Measurements from ENCODE around the gene TRIM37. TPM values are rescaled to one million over a fixed set of nuclear protein-coding genes. Genes with fewer than 3 reads are reported as not detected.

The TRIM37 gene
- total and polyA plus RNA-seq, 2 donors (not counting 1 experiment from before 2014, with no cell fraction given), result 5.1 to 28.3 TPM

DNA sequence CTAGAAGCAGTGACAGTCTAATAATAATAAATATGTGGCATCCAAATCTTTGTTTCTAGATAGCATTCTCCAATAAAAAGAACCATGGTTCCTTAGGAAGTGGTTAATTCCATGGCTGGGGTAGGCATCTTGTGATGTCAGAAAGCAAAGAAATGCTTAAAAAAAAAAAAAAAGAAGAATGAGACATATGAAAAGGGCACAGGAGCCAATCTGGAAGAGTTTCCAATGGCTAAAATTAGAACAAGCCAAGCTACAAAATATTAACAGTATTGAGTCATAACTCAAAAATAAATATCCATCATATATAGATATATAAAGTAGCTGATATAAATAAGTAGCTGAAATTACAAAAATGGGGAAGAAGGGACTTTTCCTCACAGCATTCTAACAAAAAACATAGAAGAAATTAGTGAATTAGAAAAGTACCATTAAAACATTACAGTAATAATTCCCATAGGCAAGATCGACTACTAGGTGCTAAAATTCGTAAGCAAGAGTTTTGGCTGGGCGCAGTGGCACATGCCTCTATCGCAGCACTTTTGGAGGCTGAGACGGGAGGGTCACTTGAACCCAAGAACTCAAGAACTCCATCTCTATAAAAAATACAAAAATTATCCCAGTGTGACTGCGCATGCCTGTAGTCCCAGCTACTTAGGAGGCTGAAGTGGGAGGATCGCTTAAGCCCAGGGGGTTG lies 111.3 kb downstream of the TRIM37 start:
- Mint-ChIP-seq H3K27me3 (no peaks in the 10 kb centered on the region), H3K4me1 (peaks cover 18% of the 10 kb centered on the region), H3K27ac (no peak overlapping the region), H3K9me3 (ENCODE audit: insufficient read depth) (no peaks in the 10 kb centered on the region), H3K4me3 (no peak overlapping the region)
- ChIA-PET CTCF (interaction anchor here (1.1 kb wide), 1 partner anchor 9 kb away, joined by 3 read pairs; no protein-coding TSS in a partner anchor), POLR2A (interaction anchor here (0.6 kb wide), 1 partner anchor 285 kb away, joined by 5 read pairs; no protein-coding TSS in a partner anchor)
- H3K27ac ChIP-seq (ENCODE audit: low read length in 2 of 2), result no peak overlapping the region
- no peak overlapping the region for H3K9ac ChIP-seq (ENCODE audit: low read length)
- no peak overlapping the region for H2AFZ ChIP-seq (ENCODE audit: insufficient read depth, low read depth, low read length, poor library complexity, severe bottlenecking)
- H3K4me1 ChIP-seq (ENCODE audit: control insufficient read depth in 2 of 2, insufficient read depth in 2 of 2, low read length in 2 of 2), result peaks cover 3 to 7% of the 10 kb centered on the region in 2 donors
- peaks cover 0 to 5% of the 10 kb centered on the region in 2 experiments for H3K36me3 ChIP-seq (replicated peaks in 1 of 2; ENCODE audit: control extremely low read depth in 1 of 2, control insufficient read depth in 1 of 2, extremely low read depth in 1 of 2, insufficient read depth in 2 of 2, low read length in 1 of 2)
- no peak overlapping the region for H3K4me2 ChIP-seq (replicated peaks; ENCODE audit: low read depth, low read length, poor library complexity, severe bottlenecking)
- H3K79me2 ChIP-seq (ENCODE audit: control insufficient read depth, insufficient read depth, low read length), result no peaks in the 10 kb centered on the region
- H3K9me3 ChIP-seq (ENCODE audit: control extremely low read depth in 1 of 3, control insufficient read depth in 2 of 3, insufficient read depth in 1 of 3, low read length in 2 of 3), result no peaks in the 10 kb centered on the region
- no peak overlapping the region for H3K4me3 ChIP-seq (ENCODE audit: control extremely low read depth in 1 of 5, extremely low read depth in 1 of 5, insufficient read depth in 1 of 5, low read depth in 2 of 5, low read length in 4 of 5)
- intact Hi-C loops (cut with micrococcal nuclease), result no loop called here
- H4K20me1 ChIP-seq (ENCODE audit: control insufficient read depth, insufficient read depth, low read length, poor library complexity, severe bottlenecking), result no peaks in the 10 kb centered on the region
- ATAC-seq (ENCODE audit: low read depth) (no peak), DNase-seq (no peak)
- WGBS (ENCODE audit: insufficient coverage), result no CpG with 5 or more reads among the region's 7 CpGs
- H3K27me3 ChIP-seq (replicated peaks in 1 of 4; ENCODE audit: control extremely low read depth in 1 of 4, control insufficient read depth in 3 of 4, insufficient read depth in 4 of 4, low read length in 3 of 4), result no peaks in the 10 kb centered on the region
- TF ChIP-seq EZH2 (IDR thresholded peaks at IDR 0.05; ENCODE audit: borderline replicate concordance, insufficient read depth, low read depth, low read length, poor library complexity, severe bottlenecking) (no peak), CTCF (IDR thresholded peaks at IDR 0.05) (no peak)

DNA sequence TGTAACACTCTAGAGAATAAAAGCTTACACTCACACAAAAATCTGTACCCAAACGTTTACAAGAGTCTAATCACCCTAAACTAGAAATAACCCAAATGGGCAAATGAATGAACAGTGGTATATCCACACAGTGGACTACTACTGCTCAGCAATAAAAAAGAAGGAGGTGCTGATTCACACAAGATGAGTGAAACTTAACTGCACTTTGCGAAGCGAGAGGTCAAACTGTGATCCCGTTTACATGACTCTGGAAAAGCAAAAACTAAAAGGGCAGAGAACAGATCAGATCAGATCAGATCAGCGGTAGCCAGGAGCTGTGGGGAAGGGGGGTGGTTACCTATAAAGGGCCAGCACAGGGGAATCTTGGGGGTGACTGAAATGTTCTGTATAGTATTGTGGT lies 113.4 kb downstream of the TRIM37 start:
- Histone ChIP-seq H3K9me3 (ENCODE audit: control extremely low read depth in 1 of 3, control insufficient read depth in 2 of 3, insufficient read depth in 1 of 3, low read length in 2 of 3) (no peaks in the 10 kb centered on the region), H3K9ac (ENCODE audit: low read length) (no peak overlapping the region), H3K4me1 (ENCODE audit: control insufficient read depth in 2 of 2, insufficient read depth in 2 of 2, low read length in 2 of 2) (no peaks in the 10 kb centered on the region), H2AFZ (ENCODE audit: insufficient read depth, low read depth, low read length, poor library complexity, severe bottlenecking) (no peak overlapping the region), H3K79me2 (ENCODE audit: control insufficient read depth, insufficient read depth, low read length) (no peaks in the 10 kb centered on the region), H3K4me2 (replicated peaks; ENCODE audit: low read depth, low read length, poor library complexity, severe bottlenecking) (no peak overlapping the region), H3K27me3 (replicated peaks in 1 of 4; ENCODE audit: control extremely low read depth in 1 of 4, control insufficient read depth in 3 of 4, insufficient read depth in 4 of 4, low read length in 3 of 4) (no peaks in the 10 kb centered on the region), H3K36me3 (replicated peaks in 1 of 2; ENCODE audit: control extremely low read depth in 1 of 2, control insufficient read depth in 1 of 2, extremely low read depth in 1 of 2, insufficient read depth in 2 of 2, low read length in 1 of 2) (peaks cover 0 to 5% of the 10 kb centered on the region in 2 experiments), H3K4me3 (ENCODE audit: control extremely low read depth in 1 of 5, extremely low read depth in 1 of 5, insufficient read depth in 1 of 5, low read depth in 2 of 5, low read length in 4 of 5) (no peak overlapping the region), H3K27ac (ENCODE audit: low read length in 2 of 2) (no peak overlapping the region), H4K20me1 (ENCODE audit: control insufficient read depth, insufficient read depth, low read length, poor library complexity, severe bottlenecking) (no peaks in the 10 kb centered on the region)
- DNase-seq (no peak), ATAC-seq (ENCODE audit: low read depth) (no peak)
- TF ChIP-seq CTCF (IDR thresholded peaks at IDR 0.05) (no peak), EZH2 (IDR thresholded peaks at IDR 0.05; ENCODE audit: borderline replicate concordance, insufficient read depth, low read depth, low read length, poor library complexity, severe bottlenecking) (no peak)
- CTCF ChIA-PET, result no interaction called here
- POLR2A ChIA-PET, result no interaction called here
- H3K4me3 Mint-ChIP-seq, result no peak overlapping the region
- no peaks in the 10 kb centered on the region for H3K9me3 Mint-ChIP-seq (ENCODE audit: insufficient read depth)
- intact Hi-C loops (cut with micrococcal nuclease), result no loop called here
- peaks cover 9% of the 10 kb centered on the region for H3K4me1 Mint-ChIP-seq
- WGBS (ENCODE audit: insufficient coverage), result 90% methylated on average over 4 of the region's 5 CpGs
- no peaks in the 10 kb centered on the region for H3K27me3 Mint-ChIP-seq
- H3K27ac Mint-ChIP-seq, result no peak overlapping the region

Measured in B cell (primary cell).